Muscle of arm (tissue), 12 donors: ENCODE results near the gene MARCHF9. TPM values are rescaled to one million over a fixed set of nuclear protein-coding genes. Genes with fewer than 3 reads are reported as not detected.

ENCODE experiments used
- DNase-seq: peaks from one replicate; pipeline ENCODE4 v3.0.0-alpha.2; 2013
- polyA plus RNA-seq, 12 donors: library from polyadenylated mRNA; unstranded; fragments of 120-200 nt; gene quantifications; one replicate each; pipeline ENCODE4 v1.2.1, GENCODE V29; 2013; ENCODE audit not compliant: insufficient read length in 12 of 12

Gene MARCHF9
- polyA plus RNA-seq, 12 donors = 5.1 to 12.2 (median 7.8) TPM; not detected in 1

DNA sequence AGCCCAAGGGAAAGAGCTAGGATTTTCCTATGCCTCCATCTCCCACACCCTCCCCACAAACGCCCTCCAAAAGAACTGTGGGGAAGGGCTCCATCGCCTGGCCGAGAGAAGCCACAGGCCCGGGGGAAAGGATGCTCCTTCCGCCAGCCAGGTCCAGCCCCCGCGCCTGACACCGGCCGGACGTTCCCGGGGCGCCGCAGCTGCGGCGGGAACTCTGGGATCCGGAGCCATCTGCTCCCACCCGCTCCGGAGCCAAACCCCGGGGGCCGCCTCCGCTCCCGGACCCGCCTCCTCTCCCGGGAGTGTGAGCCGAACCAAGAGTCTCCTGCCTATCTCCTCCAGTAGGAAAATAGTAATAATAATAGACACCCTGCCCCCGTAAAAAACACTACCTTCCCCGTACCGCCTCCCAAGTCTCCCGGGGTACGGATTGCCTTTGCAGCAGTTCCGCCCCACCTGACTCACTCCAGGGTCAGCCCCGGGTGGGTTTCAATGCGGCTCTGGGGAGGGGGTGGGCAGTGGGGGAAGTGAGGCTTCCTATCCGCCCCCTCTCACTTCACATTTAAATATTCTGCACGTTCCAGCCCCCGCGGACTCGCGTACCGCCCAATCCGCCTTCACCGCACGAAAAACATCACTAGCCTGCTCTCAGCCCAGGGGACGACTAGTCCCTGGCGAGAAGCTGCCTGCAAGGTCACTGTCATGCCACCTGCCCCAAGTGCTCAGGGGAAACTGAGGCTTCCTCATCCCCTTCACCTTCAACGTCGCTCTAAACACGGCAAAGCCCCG lies 18.8 kb upstream of the MARCHF9 start:
- DNase-seq = no peak

DNA sequence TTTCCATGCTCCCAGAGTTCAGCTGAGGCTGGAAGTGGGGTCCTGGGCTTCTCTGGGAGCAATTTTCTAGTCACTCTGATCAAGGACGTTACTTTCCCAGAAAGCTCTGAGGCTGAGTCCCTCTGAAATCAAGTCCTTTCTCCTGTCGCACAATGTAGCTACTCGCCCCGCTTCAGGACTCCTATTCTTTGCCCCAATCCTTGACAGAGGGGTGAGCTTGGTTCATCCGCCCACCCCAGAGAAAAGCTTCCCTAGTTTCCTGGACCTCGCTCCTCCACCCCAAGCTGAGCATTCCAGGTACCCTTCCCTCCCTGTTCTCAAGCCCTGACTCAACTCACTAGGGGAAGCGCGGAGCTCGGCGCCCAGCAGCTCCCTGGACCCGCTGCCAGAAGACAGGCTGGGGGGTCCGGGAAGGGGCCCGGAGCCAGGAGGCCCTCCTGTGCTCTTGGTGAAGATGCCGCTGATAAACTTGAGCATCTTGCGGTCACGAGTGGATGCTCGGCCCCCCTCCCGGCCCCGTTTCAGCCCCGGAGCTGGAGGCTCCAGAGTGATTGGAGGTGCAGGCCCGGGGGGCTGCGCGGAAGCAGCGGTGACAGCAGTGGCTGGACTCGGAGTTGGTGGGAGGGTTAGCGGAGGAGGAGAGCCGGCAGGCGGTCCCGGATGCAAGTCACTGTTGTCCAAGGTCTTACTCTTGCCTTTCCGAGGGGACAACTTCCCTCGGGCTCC lies 18.0 kb upstream of the MARCHF9 start:
- no peak for DNase-seq

DNA sequence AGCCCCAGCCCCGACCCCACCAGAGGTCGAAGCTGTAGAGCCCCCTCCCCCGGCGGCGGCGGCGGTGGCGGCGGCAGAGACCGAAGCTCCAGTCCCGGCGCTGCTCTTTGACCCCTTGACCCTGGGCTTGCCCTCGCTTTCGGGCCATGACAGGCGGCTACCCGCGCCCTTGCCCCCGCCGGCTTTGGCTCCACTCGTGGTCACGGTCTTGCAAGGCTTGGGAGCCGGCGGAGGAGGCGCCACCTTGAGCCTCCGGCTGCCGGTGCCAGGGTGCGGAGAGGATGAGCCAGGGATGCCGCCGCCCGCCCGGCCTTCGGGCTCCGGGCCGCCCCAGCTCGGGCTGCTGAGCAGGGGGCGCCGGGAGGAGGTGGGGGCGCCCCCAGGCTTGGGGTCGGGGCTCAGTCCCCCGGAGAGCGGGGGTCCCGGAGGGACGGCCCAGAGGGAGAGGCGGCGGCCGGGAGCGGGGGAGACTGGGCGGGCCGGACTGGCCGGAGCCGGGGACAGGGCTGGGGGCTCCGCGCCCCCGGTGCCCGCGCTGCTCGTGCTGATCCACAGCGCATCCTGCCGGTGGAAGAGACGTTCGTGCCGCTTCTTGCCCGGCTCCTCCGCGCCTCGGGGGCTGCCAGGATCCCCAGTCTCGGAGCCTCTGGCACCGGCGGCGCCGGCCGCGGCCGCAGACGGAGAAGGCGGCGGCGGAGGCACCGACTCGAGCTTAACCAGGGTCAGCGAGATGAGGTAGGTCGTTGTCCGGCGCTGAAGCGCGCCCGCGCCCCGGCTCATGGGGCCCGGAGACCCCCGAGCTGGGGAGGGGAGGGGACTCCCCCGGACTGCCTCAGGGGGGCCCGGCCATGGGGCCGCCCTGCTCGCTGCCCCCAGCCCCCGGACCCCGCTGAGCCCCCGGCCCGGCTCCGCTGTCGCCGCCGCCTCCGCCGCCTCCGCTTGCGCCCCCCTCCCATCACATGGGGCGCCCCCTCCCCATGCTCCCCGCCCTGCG lies 17.1 kb upstream of the MARCHF9 start:
- no peak for DNase-seq

GRCh38 chr12:57738661-57739237 lies 16.2 kb upstream of the MARCHF9 start, which contains the start of gene AGAP2:
AGAP2 (minus strand) TSS chr12:57738742; CDS start chr12:57738246, 496 bp downstream.
- no peak for DNase-seq

- no peak for DNase-seq
Measured at GRCh38 chr12:57739387-57739786, 15.5 kb upstream of the MARCHF9 start.

DNA sequence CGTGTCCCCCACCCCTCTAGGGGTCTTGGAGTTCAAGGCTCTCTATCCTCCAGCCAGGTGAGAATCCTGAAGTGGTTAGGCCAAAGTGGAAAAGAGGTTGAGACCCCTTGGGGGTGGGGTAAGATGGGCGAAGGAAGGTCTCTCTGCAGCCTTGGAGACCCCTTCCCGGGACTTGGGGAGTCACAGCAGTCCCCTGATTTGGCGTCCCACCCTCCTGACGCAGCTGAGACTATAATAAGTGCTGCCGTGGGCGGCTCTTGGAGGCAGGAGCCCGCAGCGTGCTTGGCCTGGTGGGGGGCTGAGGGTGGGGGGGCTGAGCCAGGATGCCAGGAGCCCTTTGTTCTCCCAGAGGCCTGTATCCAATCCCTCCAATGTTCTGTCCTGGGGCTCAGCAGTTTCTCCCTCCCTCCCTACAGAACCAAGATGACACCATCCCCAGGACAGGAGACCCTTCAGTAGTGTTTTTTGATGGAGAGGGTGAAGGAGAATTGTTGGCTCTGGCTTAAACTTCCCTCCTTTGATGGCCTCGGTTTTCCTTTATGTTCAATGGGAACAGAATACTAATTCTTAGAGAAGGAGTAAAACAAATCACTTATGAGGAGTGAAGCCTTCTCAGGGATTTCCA lies 14.9 kb upstream of the MARCHF9 start:
- no peak for DNase-seq

GRCh38 chr12:57740656-57741412 lies 14.1 kb upstream of the MARCHF9 start:
- DNase-seq = no peak

DNA sequence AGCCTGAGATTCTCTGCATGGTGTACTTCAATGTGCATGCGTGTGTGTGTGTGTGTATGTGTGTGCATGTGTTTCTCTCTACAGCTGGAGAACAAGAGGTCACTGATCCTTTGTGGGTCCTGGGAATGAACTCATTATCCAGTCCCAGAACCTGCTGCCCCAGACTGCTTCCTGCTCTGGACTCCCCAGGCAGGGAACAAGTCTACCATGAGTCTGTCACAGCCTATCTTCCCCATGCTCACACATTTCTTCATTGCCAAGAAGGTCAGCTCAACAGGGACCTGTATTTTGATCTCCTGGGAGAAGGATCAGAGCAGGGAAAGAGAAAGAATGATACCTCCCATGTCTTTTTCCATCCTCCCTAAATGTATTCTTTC lies 13.5 kb upstream of the MARCHF9 start:
- DNase-seq = no peak

- DNase-seq = no peak
Measured at GRCh38 chr12:57741844-57742738, 12.8 kb upstream of the MARCHF9 start.

DNA sequence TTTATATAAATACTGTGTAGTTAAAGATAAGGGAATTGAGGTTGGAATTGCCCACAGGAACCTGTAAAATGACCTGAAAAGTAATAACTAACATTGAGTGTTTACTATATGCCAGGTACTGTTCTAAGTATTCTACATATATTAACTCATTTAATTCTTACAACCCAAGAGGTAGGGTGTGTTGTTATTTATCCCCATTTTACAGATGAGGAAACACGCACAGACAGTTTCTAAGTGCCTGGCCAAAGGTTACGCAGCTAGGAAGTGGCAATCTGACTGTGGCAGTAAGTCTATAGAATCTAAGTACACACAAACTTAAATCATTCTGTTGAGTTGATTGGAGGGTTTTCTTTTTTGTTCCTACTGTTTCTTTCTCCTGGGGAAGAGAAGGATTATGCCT lies 11.1 kb upstream of the MARCHF9 start:
- no peak for DNase-seq

- no peak for DNase-seq
Measured at GRCh38 chr12:57744194-57744776, 10.6 kb upstream of the MARCHF9 start.

DNA sequence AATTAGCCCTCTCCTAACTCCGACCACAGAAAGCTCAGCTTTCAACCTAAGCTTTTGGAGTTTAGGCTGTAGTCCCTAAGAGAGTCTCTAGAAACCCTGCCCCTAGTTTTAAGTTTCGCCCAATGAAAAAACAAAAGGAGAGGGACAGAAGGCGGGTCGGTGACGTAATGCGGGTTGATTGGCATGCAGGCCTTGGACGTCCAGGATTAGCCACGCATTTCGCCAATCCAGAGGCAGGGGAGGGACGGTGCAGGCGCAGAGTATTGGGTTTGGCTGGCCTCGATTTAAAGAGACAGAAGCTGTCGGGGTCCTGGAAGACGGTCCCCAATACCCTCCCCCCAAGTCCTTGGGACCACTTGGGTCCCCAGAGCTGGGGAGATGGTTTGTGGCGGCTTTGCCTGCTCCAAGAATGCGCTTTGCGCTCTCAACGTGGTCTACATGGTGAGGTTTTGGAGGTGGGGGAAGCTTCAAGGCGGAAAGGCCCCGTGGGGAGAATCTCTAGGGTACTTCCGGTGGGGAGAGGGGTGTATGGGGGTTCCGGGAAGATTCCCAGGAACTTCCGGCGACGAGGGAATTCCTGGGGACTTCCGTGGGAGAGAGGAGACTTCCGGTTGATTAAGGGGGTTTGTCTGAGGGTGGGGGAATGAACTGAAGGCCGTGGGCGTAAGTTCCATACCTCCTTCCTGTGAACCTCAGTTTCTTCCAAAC lies 10.0 kb upstream of the MARCHF9 start, which contains the start of gene TSPAN31:
TSPAN31 (plus strand) TSS at position 263 of the 708 bp plus-strand sequence; CDS start at position 379, 116 bp downstream.
- peak; percentile 99 for DNase-seq

DNA sequence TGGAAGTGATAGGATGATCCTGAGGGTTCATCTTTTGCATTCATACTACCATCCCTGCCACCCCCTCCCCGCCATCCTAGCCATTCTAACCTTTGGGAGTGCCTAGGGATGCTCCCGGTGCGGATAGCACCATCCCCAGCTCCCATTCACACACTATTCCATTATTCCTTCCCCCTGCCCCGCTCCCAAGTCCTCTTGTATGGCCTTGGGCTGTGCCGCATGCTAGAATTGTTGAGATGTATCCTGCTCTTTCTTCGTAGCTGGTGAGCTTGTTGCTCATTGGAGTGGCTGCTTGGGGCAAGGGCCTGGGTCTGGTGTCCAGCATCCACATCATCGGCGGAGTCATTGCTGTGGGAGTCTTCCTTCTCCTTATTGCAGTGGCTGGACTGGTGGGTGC lies 9.4 kb upstream of the MARCHF9 start:
- DNase-seq = no peak

DNA sequence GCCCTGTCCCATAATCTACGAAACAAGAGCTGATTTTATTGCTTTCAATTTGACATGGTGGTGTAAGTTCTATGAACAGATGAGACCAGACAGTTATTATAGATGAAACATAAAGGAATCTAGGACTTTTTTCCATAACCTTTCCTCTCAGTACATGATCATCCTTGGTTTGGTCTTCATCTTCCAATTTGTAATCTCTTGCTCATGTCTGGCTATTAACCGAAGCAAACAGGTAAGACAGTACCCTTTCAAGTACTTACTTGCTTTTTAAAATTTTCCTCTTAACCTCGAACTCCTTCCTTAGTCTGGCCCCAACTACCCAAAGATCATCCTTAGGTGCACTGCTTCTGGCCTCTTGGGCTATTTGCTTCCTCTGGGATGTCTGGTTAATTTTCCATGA lies 8.9 kb upstream of the MARCHF9 start:
- DNase-seq = no peak

GRCh38 chr12:57749061-57749460 lies 5.8 kb upstream of the MARCHF9 start:
- no peak for DNase-seq

DNA sequence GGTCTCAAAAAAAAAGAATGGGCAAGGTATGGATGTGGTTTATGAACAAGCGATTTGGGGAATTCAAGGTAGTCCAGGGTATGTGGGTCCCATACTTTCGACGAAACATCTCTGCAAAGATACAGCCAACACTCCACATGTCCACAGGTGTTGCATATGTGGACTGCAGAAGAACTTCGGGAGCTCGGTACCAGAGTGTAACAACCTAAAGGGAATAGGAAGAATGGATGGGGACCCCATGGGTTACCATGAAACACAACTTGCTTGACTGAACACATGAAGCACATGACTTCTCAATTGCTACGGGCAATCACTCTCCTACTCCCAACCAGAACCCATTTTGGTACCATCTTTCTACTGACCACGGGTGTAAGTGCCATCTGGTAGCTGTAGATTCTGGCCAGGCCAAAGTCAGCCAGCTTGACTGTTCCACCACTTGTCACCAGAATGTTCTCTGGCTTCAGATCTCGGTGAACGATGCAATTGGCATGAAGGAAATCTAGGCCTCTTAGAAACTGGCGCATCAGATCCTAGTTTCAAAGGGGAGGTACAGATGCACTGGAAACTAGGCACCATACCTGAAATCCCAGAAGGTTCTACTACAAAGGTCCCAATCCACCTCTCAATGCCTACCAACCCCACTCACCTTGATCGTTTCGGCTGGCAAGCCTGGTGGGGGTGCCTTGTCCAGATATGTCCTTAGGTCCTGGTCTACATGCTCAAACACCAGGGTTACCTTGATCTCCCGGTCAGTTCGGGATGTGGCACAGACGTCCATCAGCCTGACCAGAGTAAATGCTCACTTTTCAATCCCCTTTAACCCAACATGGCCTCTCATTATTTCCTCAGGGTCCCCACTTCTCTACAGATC lies 4.1 kb upstream of the MARCHF9 start:
- no peak for DNase-seq

- DNase-seq = no peak
Measured at GRCh38 chr12:57751432-57751787, 3.5 kb upstream of the MARCHF9 start.
